Sigmoid colon (tissue), 4 donors: Measurements from ENCODE around the gene ZNF248.

ENCODE experiments used
- EP300 ChIP-seq, 4 donors: sonication (generic); formaldehyde crosslinking; IDR thresholded peaks; one replicate each; pipeline ENCODE4 v1.6.1; 2017; ENCODE audit warnings: antibody characterized with exemption in 4 of 4
- TF ChIP-seq, protein P1 (sequence below), 4 experiments: fragments of 450-650 bp in 3 of 4; fragments of 200-600 bp in 1 of 4; IDR thresholded peaks; one replicate each; pipeline ENCODE4 v1.5.1; 2016 to 2019; ENCODE audit warnings: antibody characterized with exemption in 4 of 4, mild to moderate bottlenecking in 3 of 4, moderate library complexity in 2 of 4

DNA sequence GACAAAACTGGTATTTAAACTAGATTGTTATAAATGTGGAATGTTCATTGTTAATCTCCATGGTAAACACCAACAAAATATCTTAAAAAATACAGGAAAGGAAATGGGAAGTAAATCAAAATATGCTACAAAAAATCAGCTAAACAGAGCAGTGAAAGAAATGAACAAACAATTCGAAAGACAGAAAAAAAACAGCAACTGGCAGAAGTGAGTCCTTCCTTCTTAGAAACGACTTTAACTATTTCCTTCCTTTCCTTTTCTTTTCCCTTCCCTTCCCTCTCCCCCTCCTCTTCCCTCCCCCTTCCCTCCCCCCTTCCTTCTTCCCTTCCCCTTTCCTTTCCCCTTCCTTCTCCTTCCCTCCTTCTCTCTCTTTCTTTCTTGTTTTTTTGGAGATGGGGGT is 12.8 kb downstream of the ZNF248 start:
- TF ChIP-seq, protein P1, sequence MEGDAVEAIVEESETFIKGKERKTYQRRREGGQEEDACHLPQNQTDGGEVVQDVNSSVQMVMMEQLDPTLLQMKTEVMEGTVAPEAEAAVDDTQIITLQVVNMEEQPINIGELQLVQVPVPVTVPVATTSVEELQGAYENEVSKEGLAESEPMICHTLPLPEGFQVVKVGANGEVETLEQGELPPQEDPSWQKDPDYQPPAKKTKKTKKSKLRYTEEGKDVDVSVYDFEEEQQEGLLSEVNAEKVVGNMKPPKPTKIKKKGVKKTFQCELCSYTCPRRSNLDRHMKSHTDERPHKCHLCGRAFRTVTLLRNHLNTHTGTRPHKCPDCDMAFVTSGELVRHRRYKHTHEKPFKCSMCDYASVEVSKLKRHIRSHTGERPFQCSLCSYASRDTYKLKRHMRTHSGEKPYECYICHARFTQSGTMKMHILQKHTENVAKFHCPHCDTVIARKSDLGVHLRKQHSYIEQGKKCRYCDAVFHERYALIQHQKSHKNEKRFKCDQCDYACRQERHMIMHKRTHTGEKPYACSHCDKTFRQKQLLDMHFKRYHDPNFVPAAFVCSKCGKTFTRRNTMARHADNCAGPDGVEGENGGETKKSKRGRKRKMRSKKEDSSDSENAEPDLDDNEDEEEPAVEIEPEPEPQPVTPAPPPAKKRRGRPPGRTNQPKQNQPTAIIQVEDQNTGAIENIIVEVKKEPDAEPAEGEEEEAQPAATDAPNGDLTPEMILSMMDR (IDR thresholded peaks at IDR 0.05): no peak
- no peak for TF ChIP-seq EP300 (IDR thresholded peaks at IDR 0.05)
